ENCODE data around the gene CUL4A.

The CUL4A gene

GRCh38 chr13:113288880-113289279, 79.5 kb downstream of the CUL4A start:
- no peak for DNase-seq
- H3K9me3 ChIP-seq (ENCODE audit: control insufficient read depth, low read length) = no peaks in the 10 kb centered on the region
- peaks cover 6% of the 10 kb centered on the region for H3K27me3 ChIP-seq (replicated peaks; ENCODE audit: control insufficient read depth, insufficient read depth, low read length, poor library complexity, severe bottlenecking)

GRCh38 chr13:113291129-113291528, 81.7 kb downstream of the CUL4A start:
- H3K36me3 ChIP-seq (ENCODE audit: control insufficient read depth, insufficient read depth, low read length) = no peaks in the 10 kb centered on the region
- no peak for DNase-seq
- no peaks in the 10 kb centered on the region for H3K9me3 ChIP-seq (ENCODE audit: control insufficient read depth, low read length)
- H3K27ac ChIP-seq (ENCODE audit: insufficient read depth, low read length, poor library complexity, severe bottlenecking) = no peak overlapping the region
- no peak overlapping the region for H3K4me3 ChIP-seq (ENCODE audit: insufficient read depth, low read depth, low read length, poor library complexity, severe bottlenecking)
- H3K4me1 ChIP-seq (ENCODE audit: control insufficient read depth, insufficient read depth, low read length, poor library complexity, severe bottlenecking) = peaks cover 10% of the 10 kb centered on the region
- peaks cover 6% of the 10 kb centered on the region for H3K27me3 ChIP-seq (replicated peaks; ENCODE audit: control insufficient read depth, insufficient read depth, low read length, poor library complexity, severe bottlenecking)

More at GRCh38 chr13:113288880-113289279, 79.5 kb downstream of the CUL4A start:
- Histone ChIP-seq H3K4me3 (ENCODE audit: insufficient read depth, low read depth, low read length, poor library complexity, severe bottlenecking) (no peak overlapping the region), H3K27ac (ENCODE audit: insufficient read depth, low read length, poor library complexity, severe bottlenecking) (no peak overlapping the region), H3K36me3 (ENCODE audit: control insufficient read depth, insufficient read depth, low read length) (no peaks in the 10 kb centered on the region), H3K4me1 (ENCODE audit: control insufficient read depth, insufficient read depth, low read length, poor library complexity, severe bottlenecking) (peaks cover 10% of the 10 kb centered on the region)

GRCh38 chr13:113292021-113292862, 82.8 kb downstream of the CUL4A start:
- H3K4me3 ChIP-seq (ENCODE audit: insufficient read depth, low read depth, low read length, poor library complexity, severe bottlenecking) = peak overlapping the region; percentile 31
- peaks cover 15% of the 10 kb centered on the region for H3K4me1 ChIP-seq (ENCODE audit: control insufficient read depth, insufficient read depth, low read length, poor library complexity, severe bottlenecking)
- no peak for DNase-seq
- peaks cover 6% of the 10 kb centered on the region for H3K27me3 ChIP-seq (replicated peaks; ENCODE audit: control insufficient read depth, insufficient read depth, low read length, poor library complexity, severe bottlenecking)
- no peaks in the 10 kb centered on the region for H3K36me3 ChIP-seq (ENCODE audit: control insufficient read depth, insufficient read depth, low read length)
- H3K27ac ChIP-seq (ENCODE audit: insufficient read depth, low read length, poor library complexity, severe bottlenecking) = no peak overlapping the region
- no peaks in the 10 kb centered on the region for H3K9me3 ChIP-seq (ENCODE audit: control insufficient read depth, low read length)

- Histone ChIP-seq H3K4me3 (ENCODE audit: insufficient read depth, low read depth, low read length, poor library complexity, severe bottlenecking) (no peak overlapping the region), H3K36me3 (ENCODE audit: control insufficient read depth, insufficient read depth, low read length) (no peaks in the 10 kb centered on the region), H3K4me1 (ENCODE audit: control insufficient read depth, insufficient read depth, low read length, poor library complexity, severe bottlenecking) (peaks cover 25% of the 10 kb centered on the region), H3K9me3 (ENCODE audit: control insufficient read depth, low read length) (no peaks in the 10 kb centered on the region), H3K27ac (ENCODE audit: insufficient read depth, low read length, poor library complexity, severe bottlenecking) (no peak overlapping the region), H3K27me3 (replicated peaks; ENCODE audit: control insufficient read depth, insufficient read depth, low read length, poor library complexity, severe bottlenecking) (peaks cover 4% of the 10 kb centered on the region)
- DNase-seq = no peak
These were observed 84.3 kb downstream of the CUL4A start for GRCh38 chr13:113293686-113294085.

- DNase-seq = no peak
- no peaks in the 10 kb centered on the region for H3K36me3 ChIP-seq (ENCODE audit: control insufficient read depth, insufficient read depth, low read length)
- H3K27ac ChIP-seq (ENCODE audit: insufficient read depth, low read length, poor library complexity, severe bottlenecking) = no peak overlapping the region
- H3K4me1 ChIP-seq (ENCODE audit: control insufficient read depth, insufficient read depth, low read length, poor library complexity, severe bottlenecking) = peaks cover 25% of the 10 kb centered on the region
- no peak overlapping the region for H3K4me3 ChIP-seq (ENCODE audit: insufficient read depth, low read depth, low read length, poor library complexity, severe bottlenecking)
- no peaks in the 10 kb centered on the region for H3K9me3 ChIP-seq (ENCODE audit: control insufficient read depth, low read length)
- peaks cover 4% of the 10 kb centered on the region for H3K27me3 ChIP-seq (replicated peaks; ENCODE audit: control insufficient read depth, insufficient read depth, low read length, poor library complexity, severe bottlenecking)
These were observed 86.4 kb downstream of the CUL4A start for GRCh38 chr13:113295776-113296175.

GRCh38 chr13:113296823-113297369, 87.5 kb downstream of the CUL4A start, which contains the start of gene LAMP1:
TSS of gene LAMP1 (plus strand) at chr13:113297239. CDS start at chr13:113297435, 196 bp downstream.
- Histone ChIP-seq H3K27ac (ENCODE audit: insufficient read depth, low read length, poor library complexity, severe bottlenecking) (peak within 1 kb of the TSS; percentile 87), H3K4me3 (ENCODE audit: insufficient read depth, low read depth, low read length, poor library complexity, severe bottlenecking) (peak within 1 kb of the TSS; percentile 67), H3K27me3 (replicated peaks; ENCODE audit: control insufficient read depth, insufficient read depth, low read length, poor library complexity, severe bottlenecking) (no peaks in the 10 kb centered on the region), H3K4me1 (ENCODE audit: control insufficient read depth, insufficient read depth, low read length, poor library complexity, severe bottlenecking) (peaks cover 24% of the 10 kb centered on the region), H3K36me3 (ENCODE audit: control insufficient read depth, insufficient read depth, low read length) (no peaks in the 10 kb centered on the region), H3K9me3 (ENCODE audit: control insufficient read depth, low read length) (no peaks in the 10 kb centered on the region)
- DNase-seq = peak; percentile 97 to 99 (median 98)

- DNase-seq = peak; percentile 50 to 57 (median 56)
- Histone ChIP-seq H3K4me3 (ENCODE audit: insufficient read depth, low read depth, low read length, poor library complexity, severe bottlenecking) (peak overlapping the region; percentile 67), H3K36me3 (ENCODE audit: control insufficient read depth, insufficient read depth, low read length) (no peaks in the 10 kb centered on the region), H3K27ac (ENCODE audit: insufficient read depth, low read length, poor library complexity, severe bottlenecking) (peak overlapping the region; percentile 87), H3K4me1 (ENCODE audit: control insufficient read depth, insufficient read depth, low read length, poor library complexity, severe bottlenecking) (peaks cover 18% of the 10 kb centered on the region), H3K27me3 (replicated peaks; ENCODE audit: control insufficient read depth, insufficient read depth, low read length, poor library complexity, severe bottlenecking) (no peaks in the 10 kb centered on the region), H3K9me3 (ENCODE audit: control insufficient read depth, low read length) (no peaks in the 10 kb centered on the region)
These were observed 88.1 kb downstream of the CUL4A start for GRCh38 chr13:113297370-113298042.

GRCh38 chr13:113298043-113298945, 88.9 kb downstream of the CUL4A start:
- no peak for DNase-seq
- H3K9me3 ChIP-seq (ENCODE audit: control insufficient read depth, low read length) = no peaks in the 10 kb centered on the region
- H3K4me3 ChIP-seq (ENCODE audit: insufficient read depth, low read depth, low read length, poor library complexity, severe bottlenecking) = peak overlapping the region; percentile 67
- no peaks in the 10 kb centered on the region for H3K27me3 ChIP-seq (replicated peaks; ENCODE audit: control insufficient read depth, insufficient read depth, low read length, poor library complexity, severe bottlenecking)
- H3K27ac ChIP-seq (ENCODE audit: insufficient read depth, low read length, poor library complexity, severe bottlenecking) = peak overlapping the region; percentile 87
- H3K36me3 ChIP-seq (ENCODE audit: control insufficient read depth, insufficient read depth, low read length) = peaks cover 3% of the 10 kb centered on the region
- H3K4me1 ChIP-seq (ENCODE audit: control insufficient read depth, insufficient read depth, low read length, poor library complexity, severe bottlenecking) = peaks cover 15% of the 10 kb centered on the region

- H3K4me1 ChIP-seq (ENCODE audit: control insufficient read depth, insufficient read depth, low read length, poor library complexity, severe bottlenecking) = peaks cover 15% of the 10 kb centered on the region
- no peak for DNase-seq
- no peaks in the 10 kb centered on the region for H3K27me3 ChIP-seq (replicated peaks; ENCODE audit: control insufficient read depth, insufficient read depth, low read length, poor library complexity, severe bottlenecking)
- H3K4me3 ChIP-seq (ENCODE audit: insufficient read depth, low read depth, low read length, poor library complexity, severe bottlenecking) = no peak overlapping the region
- no peak overlapping the region for H3K27ac ChIP-seq (ENCODE audit: insufficient read depth, low read length, poor library complexity, severe bottlenecking)
- peaks cover 3% of the 10 kb centered on the region for H3K36me3 ChIP-seq (ENCODE audit: control insufficient read depth, insufficient read depth, low read length)
- no peaks in the 10 kb centered on the region for H3K9me3 ChIP-seq (ENCODE audit: control insufficient read depth, low read length)
These were observed 90.5 kb downstream of the CUL4A start for GRCh38 chr13:113299951-113300350.

All from effector memory CD4-positive, alpha-beta T cell (primary cell).